ENCODE measurements around the gene UBE2Q2.

Gene UBE2Q2

DNA sequence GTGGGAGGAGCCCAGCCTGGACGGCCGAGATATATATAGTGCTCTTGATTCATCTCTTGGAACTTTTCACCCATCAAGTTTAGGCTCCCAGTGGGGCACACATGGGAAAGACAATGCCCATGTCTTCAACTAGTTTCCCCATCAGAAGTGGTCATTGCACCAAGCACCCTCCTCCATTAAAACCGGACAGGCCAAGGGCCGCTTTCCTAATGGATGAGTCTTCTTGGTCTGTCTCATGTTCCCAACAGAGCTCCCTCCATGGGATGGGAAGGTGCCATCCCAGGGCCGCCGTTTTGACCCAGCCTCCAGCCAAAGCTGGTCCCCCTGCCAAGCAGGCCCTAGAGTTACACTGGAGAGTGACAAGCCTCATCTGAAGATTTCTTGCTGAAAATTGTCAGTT lies 34.7 kb upstream of the UBE2Q2 start:
- no peak overlapping the region for H3K9ac ChIP-seq (ENCODE audit: low read length)
- H3K9me3 ChIP-seq (ENCODE audit: low read length): no peaks in the 10 kb centered on the region
- no peaks in the 10 kb centered on the region for H4K20me1 ChIP-seq (ENCODE audit: insufficient read depth, low read length)
- no peak for TF ChIP-seq EZH2 (IDR thresholded peaks at IDR 0.05; ENCODE audit: borderline replicate concordance, low read length)
- TF ChIP-seq, protein P1, sequence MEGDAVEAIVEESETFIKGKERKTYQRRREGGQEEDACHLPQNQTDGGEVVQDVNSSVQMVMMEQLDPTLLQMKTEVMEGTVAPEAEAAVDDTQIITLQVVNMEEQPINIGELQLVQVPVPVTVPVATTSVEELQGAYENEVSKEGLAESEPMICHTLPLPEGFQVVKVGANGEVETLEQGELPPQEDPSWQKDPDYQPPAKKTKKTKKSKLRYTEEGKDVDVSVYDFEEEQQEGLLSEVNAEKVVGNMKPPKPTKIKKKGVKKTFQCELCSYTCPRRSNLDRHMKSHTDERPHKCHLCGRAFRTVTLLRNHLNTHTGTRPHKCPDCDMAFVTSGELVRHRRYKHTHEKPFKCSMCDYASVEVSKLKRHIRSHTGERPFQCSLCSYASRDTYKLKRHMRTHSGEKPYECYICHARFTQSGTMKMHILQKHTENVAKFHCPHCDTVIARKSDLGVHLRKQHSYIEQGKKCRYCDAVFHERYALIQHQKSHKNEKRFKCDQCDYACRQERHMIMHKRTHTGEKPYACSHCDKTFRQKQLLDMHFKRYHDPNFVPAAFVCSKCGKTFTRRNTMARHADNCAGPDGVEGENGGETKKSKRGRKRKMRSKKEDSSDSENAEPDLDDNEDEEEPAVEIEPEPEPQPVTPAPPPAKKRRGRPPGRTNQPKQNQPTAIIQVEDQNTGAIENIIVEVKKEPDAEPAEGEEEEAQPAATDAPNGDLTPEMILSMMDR (IDR thresholded peaks at IDR 0.05; ENCODE audit: low read length): no peak
- H3K79me2 ChIP-seq (ENCODE audit: insufficient read depth, low read length): no peaks in the 10 kb centered on the region
- no peaks in the 10 kb centered on the region for H3K36me3 ChIP-seq (ENCODE audit: insufficient read depth, low read length)
- H3K4me1 ChIP-seq (ENCODE audit: insufficient read depth, low read length, severe bottlenecking): no peaks in the 10 kb centered on the region
- H3K4me3 ChIP-seq (ENCODE audit: low read depth, low read length, poor library complexity, severe bottlenecking): no peak overlapping the region
- no peak overlapping the region for H2AFZ ChIP-seq (ENCODE audit: low read length)
- no peaks in the 10 kb centered on the region for H3K9me2 ChIP-seq (ENCODE audit: low read depth, low read length)
- no peaks in the 10 kb centered on the region for H3F3A ChIP-seq (ENCODE audit: insufficient read depth, low read length)
- H3K4me2 ChIP-seq (ENCODE audit: low read length): no peak overlapping the region
- H3K27ac ChIP-seq (ENCODE audit: low read depth, low read length, poor library complexity, severe bottlenecking): no peak overlapping the region
- H3K27me3 ChIP-seq (ENCODE audit: insufficient read depth, low read length): no peaks in the 10 kb centered on the region

GRCh38 chr15:75809986-75810750 lies 33.1 kb upstream of the UBE2Q2 start:
- no peaks in the 10 kb centered on the region for H3K27me3 ChIP-seq (ENCODE audit: insufficient read depth, low read length)
- H3K9ac ChIP-seq (ENCODE audit: low read length): no peak overlapping the region
- no peaks in the 10 kb centered on the region for H3K79me2 ChIP-seq (ENCODE audit: insufficient read depth, low read length)
- H3K9me3 ChIP-seq (ENCODE audit: low read length): no peaks in the 10 kb centered on the region
- H3K4me3 ChIP-seq (ENCODE audit: low read depth, low read length, poor library complexity, severe bottlenecking): no peak overlapping the region
- H3K4me2 ChIP-seq (ENCODE audit: low read length): no peak overlapping the region
- no peaks in the 10 kb centered on the region for H3K36me3 ChIP-seq (ENCODE audit: insufficient read depth, low read length)
- no peaks in the 10 kb centered on the region for H3F3A ChIP-seq (ENCODE audit: insufficient read depth, low read length)
- no peak overlapping the region for H2AFZ ChIP-seq (ENCODE audit: low read length)
- H3K9me2 ChIP-seq (ENCODE audit: low read depth, low read length): no peaks in the 10 kb centered on the region
- H4K20me1 ChIP-seq (ENCODE audit: insufficient read depth, low read length): no peaks in the 10 kb centered on the region
- no peak overlapping the region for H3K27ac ChIP-seq (ENCODE audit: low read depth, low read length, poor library complexity, severe bottlenecking)
- TF ChIP-seq, protein P1 (IDR thresholded peaks at IDR 0.05; ENCODE audit: low read length): peak; percentile 59; the same call in 1 of the 2 replicates
- TF ChIP-seq EZH2 (IDR thresholded peaks at IDR 0.05; ENCODE audit: borderline replicate concordance, low read length): no peak
- no peaks in the 10 kb centered on the region for H3K4me1 ChIP-seq (ENCODE audit: insufficient read depth, low read length, severe bottlenecking)

DNA sequence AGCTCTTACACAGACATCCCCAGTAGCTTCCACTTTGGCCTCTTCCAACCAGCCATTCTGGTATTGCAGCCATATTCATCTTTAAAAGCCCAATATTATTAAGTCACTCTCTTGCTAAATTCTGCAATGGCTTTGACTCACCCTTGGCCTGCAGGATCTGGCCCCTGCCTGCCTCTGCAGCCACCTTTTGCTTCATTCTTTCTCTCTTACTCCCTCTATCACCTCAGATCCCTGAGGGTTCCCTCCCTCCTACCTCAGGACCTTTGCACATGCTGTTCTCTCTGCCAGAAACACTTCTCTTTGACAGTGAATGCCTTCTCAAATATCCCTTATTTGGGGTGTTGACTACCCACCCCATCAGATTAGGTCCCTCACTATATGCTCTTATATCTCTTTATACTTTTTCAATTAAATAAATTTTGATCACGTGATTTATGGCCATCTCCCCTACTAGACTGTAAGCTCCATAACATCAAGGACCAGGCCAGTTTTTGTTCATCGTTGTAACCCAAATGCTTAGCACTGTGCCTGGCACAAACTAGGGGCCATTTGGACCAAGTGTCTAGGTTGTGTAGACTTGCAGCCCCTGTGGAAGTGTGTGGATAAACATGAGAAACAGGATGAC lies 32.3 kb upstream of the UBE2Q2 start:
- TF ChIP-seq, protein P1 (IDR thresholded peaks at IDR 0.05; ENCODE audit: low read length): no peak
- H3F3A ChIP-seq (ENCODE audit: insufficient read depth, low read length): no peaks in the 10 kb centered on the region
- H3K79me2 ChIP-seq (ENCODE audit: insufficient read depth, low read length): no peaks in the 10 kb centered on the region
- H3K27me3 ChIP-seq (ENCODE audit: insufficient read depth, low read length): no peaks in the 10 kb centered on the region; the same call in 1 of the 2 replicates
- H3K9ac ChIP-seq (ENCODE audit: low read length): no peak overlapping the region
- H2AFZ ChIP-seq (ENCODE audit: low read length): no peak overlapping the region
- H4K20me1 ChIP-seq (ENCODE audit: insufficient read depth, low read length): no peaks in the 10 kb centered on the region
- no peaks in the 10 kb centered on the region for H3K9me3 ChIP-seq (ENCODE audit: low read length)
- no peaks in the 10 kb centered on the region for H3K9me2 ChIP-seq (ENCODE audit: low read depth, low read length)
- H3K4me3 ChIP-seq (ENCODE audit: low read depth, low read length, poor library complexity, severe bottlenecking): no peak overlapping the region
- H3K27ac ChIP-seq (ENCODE audit: low read depth, low read length, poor library complexity, severe bottlenecking): no peak overlapping the region
- H3K36me3 ChIP-seq (ENCODE audit: insufficient read depth, low read length): no peaks in the 10 kb centered on the region
- H3K4me1 ChIP-seq (ENCODE audit: insufficient read depth, low read length, severe bottlenecking): no peaks in the 10 kb centered on the region
- H3K4me2 ChIP-seq (ENCODE audit: low read length): no peak overlapping the region
